HG03025 (cell line): ENCODE data around the gene WDR18.

Source experiments
- ATAC-seq: cut with Tn5 transposase; IDR thresholded peaks from one replicate; pipeline ENCODE4 v1.9.1; 2021; ENCODE audit warnings: mild to moderate bottlenecking, moderate library complexity; ENCODE audit not compliant: unreplicated experiment, low FRiP score

WDR18 gene

GRCh38 chr19:1039646-1040475 is 55.7 kb downstream of the WDR18 start, which contains the start of gene ABCA7:
Gene ABCA7 (plus strand): TSS chr19:1040107. CDS start chr19:1041362, 1,255 bp downstream.
- peak; percentile 61 for ATAC-seq

GRCh38 chr19:1040476-1041271 is 56.5 kb downstream of the WDR18 start:
- peak; percentile 33 for ATAC-seq

GRCh38 chr19:1041272-1041834 is 57.2 kb downstream of the WDR18 start:
- no peak for ATAC-seq

GRCh38 chr19:1041835-1042685 is 57.9 kb downstream of the WDR18 start:
- no peak for ATAC-seq

- no peak for ATAC-seq
Observed at GRCh38 chr19:1042689-1043511, 58.8 kb downstream of the WDR18 start.
